Placental epithelial cell (primary cell): ENCODE measurements around the gene CABCOCO1. TPM values are rescaled to one million over a fixed set of nuclear protein-coding genes. Genes with fewer than 3 reads are reported as not detected.

Experiments used
- total RNA-seq: library from RNA; depleted of rRNA; stranded (reverse); fragments of >200 nt; gene quantifications from 2 replicates; pipeline ENCODE4 v1.2.3, GENCODE V29; 2012

CABCOCO1 gene, protein sequence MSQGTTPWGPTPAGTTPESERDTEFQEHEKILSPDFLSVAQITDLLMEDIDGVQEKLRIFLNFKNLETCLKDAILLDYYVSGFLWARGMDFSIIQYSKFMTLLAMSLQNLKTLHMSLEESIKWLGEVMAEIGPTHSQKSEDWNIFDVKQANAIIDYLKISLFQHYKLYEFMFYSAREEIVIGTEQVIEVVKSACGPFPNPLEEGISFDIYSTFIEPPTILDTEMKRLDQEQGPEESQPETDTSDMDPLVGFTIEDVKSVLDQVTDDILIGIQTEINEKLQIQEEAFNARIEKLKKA
- 0.87 and 3.5 TPM in 2 replicates for total RNA-seq

DNA sequence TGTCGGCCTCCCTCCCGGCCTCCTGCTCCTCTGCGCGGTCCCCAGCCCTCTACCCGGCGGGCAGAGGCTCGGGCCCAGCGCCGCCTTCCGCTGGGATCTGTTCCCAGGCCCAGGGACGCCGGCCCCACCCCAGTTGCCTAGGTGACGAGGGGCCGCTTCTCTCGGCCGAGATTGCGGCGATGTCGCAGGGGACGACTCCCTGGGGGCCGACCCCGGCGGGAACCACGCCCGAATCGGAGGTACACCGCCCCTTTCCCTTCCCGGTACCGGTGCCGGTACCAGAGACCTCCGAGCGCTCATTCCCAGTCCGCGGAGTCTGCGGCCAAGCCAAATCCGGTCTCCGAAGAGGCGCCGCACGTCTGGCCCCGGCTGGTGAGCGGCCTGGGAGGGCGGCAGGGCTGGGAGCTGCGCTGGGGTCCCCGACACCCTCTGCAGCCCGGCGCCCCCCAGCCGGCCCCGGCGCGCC lies at the start of gene CABCOCO1:
Gene CABCOCO1 (plus strand): TSS at position 136 of the 466 bp plus-strand sequence. CDS start 44 bp downstream, at position 180.

Other genes with a start within 250 kb of the CABCOCO1 start
- gene TMEM26, start 209.5 kb upstream of the CABCOCO1 start, total RNA-seq = under 0.01 TPM in 1 of 2 replicates, not detected in the other
- gene ARID5B, start 238.8 kb downstream of the CABCOCO1 start, total RNA-seq = 18.2 and 18.5 TPM in 2 replicates